Colonic mucosa (tissue), 4 donors: ENCODE results near the gene HIVEP2. TPM values are rescaled to one million over a fixed set of nuclear protein-coding genes. Genes with fewer than 3 reads are reported as not detected.

Source experiments
- DNase-seq: peaks from one replicate; pipeline ENCODE4 v3.0.0-alpha.2; 2020
- H3K27ac ChIP-seq: fragments of 200-600 bp; one replicate; pipeline ENCODE4 v1.8.0; 2021
- H3K27me3 ChIP-seq: fragments of 200-600 bp; one replicate; pipeline ENCODE4 v1.8.0; 2021
- H3K36me3 ChIP-seq: fragments of 200-600 bp; one replicate; pipeline ENCODE4 v1.8.0; 2021
- H3K4me1 ChIP-seq: fragments of 200-600 bp; one replicate; pipeline ENCODE4 v1.8.0; 2021; ENCODE audit warnings: mild to moderate bottlenecking
- H3K4me3 ChIP-seq: fragments of 200-600 bp; one replicate; pipeline ENCODE4 v1.8.0; 2021
- H3K9ac ChIP-seq, 2 donors: one replicate each; pipeline ENCODE4 v1.7.0; 2013; ENCODE audit warnings: control low read depth in 2 of 2, low read depth in 2 of 2, low read length in 2 of 2
- H3K9me3 ChIP-seq: fragments of 200-600 bp; one replicate; pipeline ENCODE4 v1.8.0; 2021
- intact Hi-C: fragments of 100-400 bp; cut with DNase I; formaldehyde crosslinking; loops from one replicate; pipeline ENCODE4 v1.14.1; 2022
- total RNA-seq, 2 donors: library from RNA; stranded (reverse); fragmentation: NEBNext Ultra II Directional in 1 of 2; extraction: Animal tissue kit (Norgen Biotek cat#: 25700) in 1 of 2; gene quantifications; one replicate each; pipeline ENCODE4 v1.2.1, GENCODE V29; 2021
- TF ChIP-seq, protein P1 (sequence below): fragments of 200-600 bp; IDR thresholded peaks from one replicate; pipeline ENCODE4 v1.8.0; 2022; ENCODE audit warnings: antibody characterized with exemption, mild to moderate bottlenecking
- donor health status: healthy.
- donor health status: DM: no; HTN: no; CAD: no.
- donor health status: DM: no; HTN: no; CAD: no.

The HIVEP2 gene
- total RNA-seq, 2 donors from 2014 or later = 5.3 to 15.2 TPM

DNA sequence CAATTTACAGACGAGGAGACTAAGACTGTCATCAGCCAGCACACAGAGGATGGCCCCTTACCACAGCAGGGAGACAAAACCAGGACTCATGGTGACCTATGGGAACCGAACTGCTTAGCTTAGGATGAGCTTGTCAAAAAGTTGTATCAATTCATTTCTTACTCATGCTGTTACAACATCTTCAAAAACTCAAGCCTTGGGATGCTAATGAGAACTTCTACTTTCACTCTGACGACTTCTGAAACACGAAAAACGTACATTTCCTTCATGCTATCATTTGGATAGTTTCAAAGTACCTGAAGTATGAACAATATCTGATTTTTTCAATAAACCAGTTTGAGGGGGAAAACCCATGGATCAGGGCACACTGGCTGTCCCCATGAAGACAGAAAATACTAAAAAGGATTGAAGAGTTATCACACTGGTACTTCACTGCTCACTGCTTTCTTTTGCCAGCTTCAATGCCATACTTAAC lies 31.9 kb downstream of the HIVEP2 start:
- TF ChIP-seq, protein P1, sequence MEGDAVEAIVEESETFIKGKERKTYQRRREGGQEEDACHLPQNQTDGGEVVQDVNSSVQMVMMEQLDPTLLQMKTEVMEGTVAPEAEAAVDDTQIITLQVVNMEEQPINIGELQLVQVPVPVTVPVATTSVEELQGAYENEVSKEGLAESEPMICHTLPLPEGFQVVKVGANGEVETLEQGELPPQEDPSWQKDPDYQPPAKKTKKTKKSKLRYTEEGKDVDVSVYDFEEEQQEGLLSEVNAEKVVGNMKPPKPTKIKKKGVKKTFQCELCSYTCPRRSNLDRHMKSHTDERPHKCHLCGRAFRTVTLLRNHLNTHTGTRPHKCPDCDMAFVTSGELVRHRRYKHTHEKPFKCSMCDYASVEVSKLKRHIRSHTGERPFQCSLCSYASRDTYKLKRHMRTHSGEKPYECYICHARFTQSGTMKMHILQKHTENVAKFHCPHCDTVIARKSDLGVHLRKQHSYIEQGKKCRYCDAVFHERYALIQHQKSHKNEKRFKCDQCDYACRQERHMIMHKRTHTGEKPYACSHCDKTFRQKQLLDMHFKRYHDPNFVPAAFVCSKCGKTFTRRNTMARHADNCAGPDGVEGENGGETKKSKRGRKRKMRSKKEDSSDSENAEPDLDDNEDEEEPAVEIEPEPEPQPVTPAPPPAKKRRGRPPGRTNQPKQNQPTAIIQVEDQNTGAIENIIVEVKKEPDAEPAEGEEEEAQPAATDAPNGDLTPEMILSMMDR = no peak
- no peaks in the 10 kb centered on the region for H3K27me3 ChIP-seq
- H3K9ac ChIP-seq = no peak overlapping the region
- DNase-seq = no peak
- intact Hi-C loops = no loop called here
- H3K4me1 ChIP-seq = no peaks in the 10 kb centered on the region
- H3K4me3 ChIP-seq = no peak overlapping the region
- H3K9me3 ChIP-seq = no peaks in the 10 kb centered on the region
- H3K36me3 ChIP-seq = no peaks in the 10 kb centered on the region
- no peak overlapping the region for H3K27ac ChIP-seq

DNA sequence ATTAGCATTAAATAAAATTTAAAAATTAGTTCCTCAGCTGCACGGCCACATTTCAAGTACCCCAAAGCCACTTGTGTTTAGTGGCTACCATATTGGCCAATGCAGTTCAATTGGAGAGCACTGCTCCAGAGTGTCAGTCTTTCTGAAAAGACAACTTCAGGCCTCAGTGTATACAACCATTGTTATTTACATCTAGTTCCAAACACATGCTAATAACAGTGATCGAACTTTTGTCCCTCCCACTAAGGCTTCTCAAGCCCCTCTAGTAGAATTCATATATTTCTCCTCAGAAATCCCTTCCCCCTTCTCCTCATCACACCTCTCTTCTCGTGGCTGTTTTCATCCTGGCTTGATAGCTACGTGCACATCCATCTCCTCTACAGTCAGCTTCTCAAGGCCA lies 32.9 kb downstream of the HIVEP2 start:
- intact Hi-C loops = no loop called here
- Histone ChIP-seq H3K27ac (no peak overlapping the region), H3K4me3 (no peak overlapping the region), H3K9me3 (no peaks in the 10 kb centered on the region), H3K9ac (no peak overlapping the region), H3K27me3 (no peaks in the 10 kb centered on the region), H3K36me3 (no peaks in the 10 kb centered on the region), H3K4me1 (no peaks in the 10 kb centered on the region)
- DNase-seq = no peak
- TF ChIP-seq, protein P1 = no peak

DNA sequence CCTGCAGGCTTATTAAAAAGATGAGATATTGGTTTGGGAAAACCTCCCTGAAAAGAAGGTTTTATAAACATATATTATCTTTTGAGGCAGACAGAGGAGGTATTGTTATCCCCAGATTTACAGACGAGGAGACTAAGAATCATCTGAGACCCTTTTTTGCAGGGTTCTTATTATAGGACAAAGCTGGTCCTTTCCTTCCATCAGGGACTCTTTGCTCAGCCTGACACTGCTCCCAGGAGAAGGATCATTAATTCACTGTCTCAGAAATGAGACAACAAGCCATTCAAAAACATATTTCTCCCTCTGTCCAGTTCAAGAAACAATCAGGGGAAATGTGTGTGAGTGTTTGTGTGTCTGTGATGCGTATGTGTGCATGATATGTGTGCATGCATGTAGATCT lies 33.5 kb downstream of the HIVEP2 start:
- Histone ChIP-seq H3K9me3 (no peaks in the 10 kb centered on the region), H3K4me1 (no peaks in the 10 kb centered on the region), H3K4me3 (no peak overlapping the region), H3K27me3 (no peaks in the 10 kb centered on the region), H3K27ac (no peak overlapping the region), H3K36me3 (no peaks in the 10 kb centered on the region), H3K9ac (no peak overlapping the region)
- DNase-seq = no peak
- TF ChIP-seq, protein P1 = no peak
- intact Hi-C loops = no loop called here

DNA sequence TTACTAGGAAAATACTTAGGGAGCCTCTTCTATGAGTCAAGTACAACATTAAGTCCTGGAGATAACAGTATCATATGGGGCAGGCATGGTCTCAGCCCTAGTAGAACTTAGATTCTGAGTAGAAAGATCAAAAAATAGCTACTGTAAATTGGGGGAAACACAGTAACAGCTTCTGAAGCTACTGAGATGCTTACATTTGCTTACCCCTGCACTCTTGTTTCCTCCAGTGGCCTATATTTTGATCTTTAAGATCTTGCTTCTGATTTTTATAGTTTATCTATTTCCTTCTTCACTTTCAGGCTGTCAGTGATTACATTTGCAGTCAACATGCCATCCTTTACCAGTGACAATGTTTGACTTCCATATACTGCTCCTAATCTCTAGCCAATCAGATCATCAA lies 35.3 kb downstream of the HIVEP2 start:
- DNase-seq = no peak
- Histone ChIP-seq H3K4me3 (no peak overlapping the region), H3K36me3 (no peaks in the 10 kb centered on the region), H3K4me1 (no peaks in the 10 kb centered on the region), H3K27me3 (no peaks in the 10 kb centered on the region), H3K9ac (no peak overlapping the region), H3K9me3 (no peaks in the 10 kb centered on the region), H3K27ac (no peak overlapping the region)
- intact Hi-C loops = no loop called here
- TF ChIP-seq, protein P1 = no peak

DNA sequence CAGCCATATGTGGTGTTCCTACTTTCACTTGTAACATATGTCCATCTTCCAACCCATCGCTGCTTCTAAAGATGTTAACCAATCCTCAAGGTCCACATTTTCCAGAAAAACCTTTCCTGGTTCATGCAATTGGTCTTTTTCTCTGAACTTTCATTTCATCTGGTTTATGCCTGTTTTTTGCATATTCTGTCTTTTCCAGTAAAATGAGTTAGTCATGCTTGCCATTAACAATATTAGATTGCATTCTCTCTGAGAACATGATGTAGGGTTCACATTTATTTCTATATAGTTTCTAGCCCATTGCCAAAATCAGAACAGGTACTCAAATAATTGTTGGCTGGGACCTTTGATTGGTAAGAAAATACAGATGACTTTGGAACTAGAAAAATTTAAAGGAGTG lies 36.7 kb downstream of the HIVEP2 start:
- Histone ChIP-seq H3K9me3 (no peaks in the 10 kb centered on the region), H3K4me1 (no peaks in the 10 kb centered on the region), H3K4me3 (no peak overlapping the region), H3K9ac (no peak overlapping the region), H3K36me3 (no peaks in the 10 kb centered on the region), H3K27ac (no peak overlapping the region), H3K27me3 (no peaks in the 10 kb centered on the region)
- TF ChIP-seq, protein P1 = no peak
- DNase-seq = no peak
- intact Hi-C loops = no loop called here

DNA sequence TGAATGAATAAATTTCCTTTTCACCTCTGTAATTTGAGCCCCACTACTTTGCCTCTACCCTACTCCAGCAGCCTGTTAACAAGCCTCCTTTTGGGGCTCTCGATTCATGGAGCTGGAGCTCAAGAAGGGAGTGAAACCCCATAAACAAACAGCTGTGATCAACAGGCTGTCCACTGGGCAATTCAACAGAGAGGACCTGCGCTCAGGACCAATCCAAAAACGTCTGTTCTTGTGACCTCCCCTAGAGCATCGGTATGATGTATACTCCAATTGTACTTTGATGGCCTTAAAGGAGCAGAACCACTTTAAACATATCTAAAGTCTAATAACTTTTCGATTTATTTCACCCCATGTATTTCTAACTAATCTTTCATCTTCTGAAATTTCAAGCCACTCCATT lies 37.4 kb downstream of the HIVEP2 start:
- intact Hi-C loops = no loop called here
- no peak overlapping the region for H3K9ac ChIP-seq
- DNase-seq = no peak
- no peaks in the 10 kb centered on the region for H3K9me3 ChIP-seq
- no peaks in the 10 kb centered on the region for H3K36me3 ChIP-seq
- no peaks in the 10 kb centered on the region for H3K4me1 ChIP-seq
- H3K4me3 ChIP-seq = no peak overlapping the region
- TF ChIP-seq, protein P1 = no peak
- H3K27me3 ChIP-seq = no peaks in the 10 kb centered on the region
- H3K27ac ChIP-seq = no peak overlapping the region
